K562 (cell line): Measurements from ENCODE around the gene CLTB. TPM values are rescaled to one million over a fixed set of nuclear protein-coding genes. Genes with fewer than 3 reads are reported as not detected.

Experiments
- ARID4B ChIP-seq: sonication (generic); formaldehyde crosslinking; IDR thresholded peaks from 2 replicates; pipeline ENCODE4 v1.8.0; 2022; ENCODE audit warnings: mild to moderate bottlenecking, missing genetic modification reagents
- EHMT2 ChIP-seq: fragments of 450-650 bp; IDR thresholded peaks from 2 replicates; pipeline ENCODE4 v1.6.1; 2018; ENCODE audit warnings: antibody characterized with exemption
- ID3 ChIP-seq, 2 experiments: fragments of 250-450 bp in 1 of 2; fragments of 450-650 bp in 1 of 2; sonication (Bioruptor Pico) in 1 of 2; IDR thresholded peaks; 2 replicates each; pipeline versions ENCODE4 v1.6.1 to v1.8.0; 2016 to 2021; ENCODE audit warnings: mild to moderate bottlenecking in 2 of 2, moderate library complexity in 2 of 2, missing compliant biosample characterization in 1 of 2, missing genetic modification characterization in 1 of 2
- KDM5B ChIP-seq: fragments of 200-600 bp; sonication (generic); IDR thresholded peaks from 2 replicates; pipeline ENCODE4 v1.6.1; 2012; ENCODE audit warnings: low read depth, mild to moderate bottlenecking, moderate library complexity, low read length, control low read depth, inconsistent platforms; ENCODE audit not compliant: insufficient replicate concordance
- KHSRP ChIP-seq: fragments of 450-650 bp; IDR thresholded peaks from 2 replicates; pipeline ENCODE4 v1.6.1; 2017
- MCM5 ChIP-seq: fragments of 450-650 bp; IDR thresholded peaks from 2 replicates; pipeline ENCODE4 v1.6.1; 2016; ENCODE audit warnings: low read depth
- MYC ChIP-seq, 2 experiments: fragments of 250-450 bp in 1 of 2; sonication (Bioruptor Pico) in 1 of 2; IDR thresholded peaks; 2 replicates each; pipeline versions ENCODE4 v1.5.1 to v1.6.1; 2012 to 2021; ENCODE audit warnings: low read depth in 2 of 2, borderline replicate concordance in 1 of 2, improper control_type of control experiment in 1 of 2, low read length in 1 of 2, mild to moderate bottlenecking in 1 of 2, moderate library complexity in 1 of 2
- NFYB ChIP-seq: IDR thresholded peaks from 2 replicates; pipeline ENCODE4 v1.6.1; 2011; ENCODE audit warnings: mild to moderate bottlenecking, moderate library complexity; ENCODE audit not compliant: insufficient read length; ENCODE audit errors: extremely low read depth
- NR2C2 ChIP-seq, 2 experiments: fragments of 200-800 bp in 1 of 2; sonication (Bioruptor generic) in 1 of 2; sonication (generic) in 1 of 2; formaldehyde crosslinking in 1 of 2; IDR thresholded peaks; 2 replicates each; pipeline versions ENCODE4 v1.6.1 to v1.8.0; 2016 to 2022; ENCODE audit warnings: mild to moderate bottlenecking in 1 of 2, missing compliant biosample characterization in 1 of 2, missing genetic modification characterization in 1 of 2, missing genetic modification reagents in 1 of 2
- PBX2 ChIP-seq, 2 experiments: IDR thresholded peaks in 1 of 2; conservative IDR thresholded peaks in 1 of 2; 2 replicates each; pipeline ENCODE4 v1.6.1; 2016; ENCODE audit warnings: low read depth in 2 of 2, mild to moderate bottlenecking in 1 of 2, missing compliant biosample characterization in 1 of 2, missing genetic modification characterization in 1 of 2, moderate library complexity in 1 of 2
- PHB ChIP-seq: fragments of 250-450 bp; sonication (Bioruptor Pico); IDR thresholded peaks from 2 replicates; pipeline ENCODE4 v1.5.0; 2021
- SIX5 ChIP-seq, 2 experiments: IDR thresholded peaks; 2 replicates each; pipeline ENCODE4 v1.6.1; 2011; ENCODE audit warnings: low read length in 2 of 2, borderline replicate concordance in 1 of 2, low read depth in 1 of 2, mild to moderate bottlenecking in 1 of 2, moderate library complexity in 1 of 2; ENCODE audit not compliant: insufficient read depth in 1 of 2
- STAT5A ChIP-seq: IDR thresholded peaks from 2 replicates; pipeline ENCODE4 v1.6.1; 2012; ENCODE audit warnings: low read length, inconsistent platforms, borderline replicate concordance
- TAF7 ChIP-seq: fragments of 450-650 bp; IDR thresholded peaks from 2 replicates; pipeline ENCODE4 v1.6.1; 2016; ENCODE audit warnings: missing genetic modification characterization, missing compliant biosample characterization
- ZBTB12 ChIP-seq: fragments of 250-450 bp; sonication (Bioruptor Pico); IDR thresholded peaks from 2 replicates; pipeline ENCODE4 v1.4.0; 2020
- polyA plus RNA-seq, 8 experiments: library from polyadenylated mRNA; depleted of rRNA in 4 of 8; stranded (reverse) in 5 of 8; unstranded in 3 of 8; fragments of >200 nt; fragmentation: Nextera tagmentation in 2 of 8; fragmentation: Illumina TruSeq in 1 of 8; extraction: Ambion mirVana in 2 of 8; extraction: Trizol in 1 of 8; gene quantifications; 2 replicates each; pipeline versions ENCODE4 v1.2.1 to v1.2.3, GENCODE V29; 2011 to 2014; ENCODE audit warnings: inconsistent platforms in 1 of 8, missing spikeins in 1 of 8
- total RNA-seq, 7 experiments: library from RNA; depleted of rRNA in 6 of 7; stranded (reverse); fragments of >200 nt in 6 of 7; fragmentation: Illumina TruSeq in 2 of 7; extraction: Trizol in 2 of 7; gene quantifications; 2 replicates each; pipeline versions ENCODE4 v1.2.1 to v1.2.3, GENCODE V29; 2011 to 2021; ENCODE audit warnings: low replicate concordance in 1 of 7

Gene CLTB
- total and polyA plus RNA-seq, 9 of the 15 experiments (the other 6 are each of a cell fraction or from before 2014, with no cell fraction given): 1.8 to 117 (median 39.0) TPM

- TF ChIP-seq ID3 (CRISPR knock-in tag; IDR thresholded peaks at IDR 0.05): no peak
- TF ChIP-seq ID3 (tag; IDR thresholded peaks at IDR 0.05): peak; percentile 77
- TF ChIP-seq SIX5 (IDR thresholded peaks at IDR 0.05; ENCODE audit: borderline replicate concordance in 1 of 2, insufficient read depth in 1 of 2, low read depth in 1 of 2, low read length in 2 of 2): no peak
- peak; percentile 59; the same call in 1 of the 2 replicates for TF ChIP-seq ARID4B (CRISPR knock-in tag)
- no peak for TF ChIP-seq KHSRP
- no peak for TF ChIP-seq PBX2 (CRISPR knock-in tag; IDR thresholded peaks at IDR 0.05; ENCODE audit: low read depth)
- TF ChIP-seq PBX2 (tag; conservative IDR thresholded peaks at IDR 0.05; ENCODE audit: low read depth): no peak
- no peak for TF ChIP-seq MCM5
- TF ChIP-seq MYC (IDR thresholded peaks at IDR 0.05; ENCODE audit: low read depth, low read length): 0 out of 2 replicates have a peak, but pooled peaks have one; percentile 50
- no peak for TF ChIP-seq MYC (CRISPR knock-in tag; IDR thresholded peaks at IDR 0.05; ENCODE audit: borderline replicate concordance, low read depth)
- TF ChIP-seq NFYB: no peak
- TF ChIP-seq STAT5A: no peak
- TF ChIP-seq TAF7 (tag): no peak
- no peak for TF ChIP-seq NR2C2 (CRISPR knock-in tag; IDR thresholded peaks at IDR 0.05)
- no peak; the same call in 1 of the 2 replicates for TF ChIP-seq NR2C2 (tag; IDR thresholded peaks at IDR 0.05)
- TF ChIP-seq PHB (CRISPR knock-in tag): no peak
- TF ChIP-seq KDM5B: peak; percentile 34
- TF ChIP-seq EHMT2: no peak
- peak; percentile 84 for TF ChIP-seq ZBTB12 (CRISPR knock-in tag)
Observed at GRCh38 chr5:176415952-176416924, at the start of gene CLTB (continued).
